Upper lobe of left lung (tissue), 4 donors: Measurements from ENCODE around the gene NDUFB8.

Experiments used
- CTCF ChIP-seq, 6 experiments: fragments of 450-650 bp in 4 of 6; fragments of 200-600 bp in 2 of 6; sonication (generic) in 2 of 6; IDR thresholded peaks; one replicate each; pipeline ENCODE4 v1.5.1; 2016 to 2019; ENCODE audit warnings: antibody characterized with exemption in 6 of 6
- EP300 ChIP-seq, 4 donors: sonication (generic); formaldehyde crosslinking; IDR thresholded peaks; one replicate each; pipeline ENCODE4 v1.5.1; 2017; ENCODE audit warnings: antibody characterized with exemption in 4 of 4, control low read depth in 2 of 4
- POLR2A ChIP-seq, 4 donors: fragments of 450-650 bp; IDR thresholded peaks; one replicate each; pipeline ENCODE4 v1.5.1; 2016 to 2017; ENCODE audit warnings: antibody characterized with exemption in 4 of 4, mild to moderate bottlenecking in 2 of 4

GRCh38 chr10:100504096-100504495, 25.6 kb downstream of the NDUFB8 start:
- TF ChIP-seq CTCF (IDR thresholded peaks at IDR 0.05) (no peak), EP300 (IDR thresholded peaks at IDR 0.05) (no peak), POLR2A (IDR thresholded peaks at IDR 0.05) (no peak)
